ENCODE results near the gene TMBIM1. TPM values are rescaled to one million over a fixed set of nuclear protein-coding genes. Genes with fewer than 3 reads are reported as not detected.

Gene TMBIM1
- total and polyA plus RNA-seq, 12 donors = 25.7 to 293 (median 198) TPM

- TF ChIP-seq CTCF (IDR thresholded peaks at IDR 0.05) (no peak), POLR2A (IDR thresholded peaks at IDR 0.05) (no peak)
- H3K36me3 ChIP-seq (replicated peaks in 1 of 2) = peaks cover 0 to 32% of the 10 kb centered on the region in 2 donors
- H3K27ac ChIP-seq = peak overlapping the region in 4 of 5 donors; percentile 33 to 89 (median 64)
- peak in 3 of 7 donors; percentile 20 to 66 (median 49) for DNase-seq
- H3K4me3 ChIP-seq = no peak overlapping the region
- peaks cover 4 to 23% of the 10 kb centered on the region in 2 donors for H3K4me1 ChIP-seq (replicated peaks in 1 of 2)
- H3K9me3 ChIP-seq (replicated peaks in 1 of 3) = no peaks in the 10 kb centered on the region
- WGBS, 4 donors = 52 to 67% (median 57%) methylated on average over 9 to 15 of the region's 15 CpGs
- no peaks in the 10 kb centered on the region for H3K27me3 ChIP-seq
- intact Hi-C loops (cut with DNase I) = loop anchor here in 1 of 2 donors (5.0 kb wide), 1 partner anchor 72 kb away; no protein-coding TSS in a partner anchor
Observed at GRCh38 chr2:218259099-218259961, 33.0 kb downstream of the TMBIM1 start.

GRCh38 chr2:218257390-218257981, 34.8 kb downstream of the TMBIM1 start:
- intact Hi-C loops (cut with DNase I) = loop anchor here in 1 of 2 donors (5.0 kb wide), 1 partner anchor 70 kb away; no protein-coding TSS in a partner anchor
- 43 to 52% (median 47%) methylated on average over 8 of the region's 8 CpGs for WGBS, 4 donors

DNA sequence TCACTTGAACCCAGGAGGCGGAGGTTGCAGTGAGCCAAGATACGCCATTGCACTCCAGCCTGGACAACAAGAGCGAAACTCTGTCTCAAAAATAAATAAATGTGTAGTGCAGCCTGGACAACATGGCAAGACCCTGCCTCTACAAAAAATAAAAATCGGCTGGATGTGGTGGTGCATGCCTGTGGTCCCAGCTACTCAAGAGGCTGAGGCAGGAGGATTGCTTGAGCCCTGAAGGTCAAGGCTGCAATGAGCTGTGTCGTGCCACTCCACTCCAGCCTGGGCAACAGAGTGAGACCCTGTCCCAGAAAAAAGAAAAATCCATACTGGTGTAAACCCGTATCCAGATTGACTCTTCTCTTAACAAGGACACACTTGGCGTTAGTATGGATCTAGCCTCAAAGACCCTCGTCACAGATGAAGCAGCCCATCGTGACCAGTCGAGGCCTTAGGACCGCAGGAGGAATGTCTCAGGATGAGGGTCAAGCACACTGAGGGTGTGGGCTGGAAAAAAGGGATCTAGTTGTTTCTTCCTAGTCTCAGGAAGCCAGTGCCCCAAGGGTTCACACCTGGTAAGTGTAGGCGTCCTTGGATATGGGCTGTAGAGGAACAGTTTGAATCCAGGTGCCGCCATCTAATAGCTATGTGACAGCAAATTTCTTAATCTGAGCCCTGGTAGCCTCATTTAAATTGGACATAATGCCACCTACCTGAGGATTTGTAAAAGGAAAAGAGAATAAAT, 35.5 kb downstream of the TMBIM1 start:
- peaks cover 0 to 45% of the 10 kb centered on the region in 2 donors for H3K36me3 ChIP-seq (replicated peaks in 1 of 2)
- DNase-seq = peak in 1 of 7 donors; percentile 43

More at GRCh38 chr2:218257390-218257981, 34.8 kb downstream of the TMBIM1 start:
- Histone ChIP-seq H3K9me3 (replicated peaks in 1 of 3) (no peaks in the 10 kb centered on the region), H3K4me1 (replicated peaks in 1 of 2) (peaks cover 4 to 20% of the 10 kb centered on the region in 2 donors), H3K4me3 (no peak overlapping the region), H3K27me3 (no peaks in the 10 kb centered on the region), H3K27ac (peak overlapping the region in 2 of 5 donors; percentile 7 to 41), H3K36me3 (replicated peaks in 1 of 2) (peaks cover 0 to 38% of the 10 kb centered on the region in 2 donors)
- DNase-seq = peak in 5 of 7 donors; percentile 40 to 73 (median 57)
- TF ChIP-seq CTCF (IDR thresholded peaks at IDR 0.05) (peak; percentile 41 to 77 (median 61)), POLR2A (IDR thresholded peaks at IDR 0.05) (no peak)

More for the DNA sequence above, 35.5 kb downstream of the TMBIM1 start:
- Histone ChIP-seq H3K9me3 (replicated peaks in 1 of 3) (no peaks in the 10 kb centered on the region), H3K4me3 (no peak overlapping the region), H3K27ac (peak overlapping the region in 2 of 5 donors; percentile 7 to 41), H3K4me1 (replicated peaks in 1 of 2) (peaks cover 4 to 19% of the 10 kb centered on the region in 2 donors), H3K27me3 (no peaks in the 10 kb centered on the region)
- no peak for TF ChIP-seq CTCF (IDR thresholded peaks at IDR 0.05)
- TF ChIP-seq POLR2A (IDR thresholded peaks at IDR 0.05) = no peak
- intact Hi-C loops (cut with DNase I) = loop anchor here in 1 of 2 donors (5.0 kb wide), 1 partner anchor 69 kb away; no protein-coding TSS in a partner anchor
- 89 to 92% (median 91%) methylated on average over 13 of the region's 13 CpGs for WGBS, 4 donors
